ENCODE measurements around the gene RPL3. TPM values are rescaled to one million over a fixed set of nuclear protein-coding genes. Genes with fewer than 3 reads are reported as not detected.
"Not testable (repeated sequence)": the region's sequence is repeated elsewhere in the genome, so short reads cannot be mapped to it uniquely, and the experiment has no call there.

Gene RPL3
- total RNA-seq, 4 donors from 2014 or later = 909 to 2,069 (median 1,420) TPM

GRCh38 chr22:39344046-39344390 is 24.6 kb upstream of the RPL3 start:
- no peak overlapping the region for H3K4me3 ChIP-seq
- H3K27ac ChIP-seq = no peak overlapping the region
- H3K4me1 ChIP-seq = peaks cover 0 to 9% (median 1%) of the 10 kb centered on the region in 4 donors
- no peaks in the 10 kb centered on the region for H3K36me3 ChIP-seq
- in situ Hi-C loops (cut with MboI; ENCODE audit: low pct_ligation_motif_present in 1 of 4, low pct_unique_long_range_greater_than_20kb in 1 of 4, low sequenced_read_pairs in 3 of 4) = no loop called here
- peaks cover 15% of the 10 kb centered on the region for H3K27me3 ChIP-seq
- intact Hi-C loops (cut with DNase I; ENCODE audit: low total_unique reads) = no loop called here
- DNase-seq = no peak
- no peaks in the 10 kb centered on the region for H3K9me3 ChIP-seq
- 66 to 84% methylated on average over 8 of the region's 8 CpGs for WGBS, 2 donors (ENCODE audit: low coverage in 1 of 2)
- TF ChIP-seq POLR2AphosphoS5 (IDR thresholded peaks at IDR 0.05) = no peak
- no peak for TF ChIP-seq POLR2A (IDR thresholded peaks at IDR 0.05)
- TF ChIP-seq, protein P1, sequence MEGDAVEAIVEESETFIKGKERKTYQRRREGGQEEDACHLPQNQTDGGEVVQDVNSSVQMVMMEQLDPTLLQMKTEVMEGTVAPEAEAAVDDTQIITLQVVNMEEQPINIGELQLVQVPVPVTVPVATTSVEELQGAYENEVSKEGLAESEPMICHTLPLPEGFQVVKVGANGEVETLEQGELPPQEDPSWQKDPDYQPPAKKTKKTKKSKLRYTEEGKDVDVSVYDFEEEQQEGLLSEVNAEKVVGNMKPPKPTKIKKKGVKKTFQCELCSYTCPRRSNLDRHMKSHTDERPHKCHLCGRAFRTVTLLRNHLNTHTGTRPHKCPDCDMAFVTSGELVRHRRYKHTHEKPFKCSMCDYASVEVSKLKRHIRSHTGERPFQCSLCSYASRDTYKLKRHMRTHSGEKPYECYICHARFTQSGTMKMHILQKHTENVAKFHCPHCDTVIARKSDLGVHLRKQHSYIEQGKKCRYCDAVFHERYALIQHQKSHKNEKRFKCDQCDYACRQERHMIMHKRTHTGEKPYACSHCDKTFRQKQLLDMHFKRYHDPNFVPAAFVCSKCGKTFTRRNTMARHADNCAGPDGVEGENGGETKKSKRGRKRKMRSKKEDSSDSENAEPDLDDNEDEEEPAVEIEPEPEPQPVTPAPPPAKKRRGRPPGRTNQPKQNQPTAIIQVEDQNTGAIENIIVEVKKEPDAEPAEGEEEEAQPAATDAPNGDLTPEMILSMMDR (IDR thresholded peaks at IDR 0.05) = no peak
- TF ChIP-seq EP300 (IDR thresholded peaks at IDR 0.05; ENCODE audit: low read depth) = no peak

DNA sequence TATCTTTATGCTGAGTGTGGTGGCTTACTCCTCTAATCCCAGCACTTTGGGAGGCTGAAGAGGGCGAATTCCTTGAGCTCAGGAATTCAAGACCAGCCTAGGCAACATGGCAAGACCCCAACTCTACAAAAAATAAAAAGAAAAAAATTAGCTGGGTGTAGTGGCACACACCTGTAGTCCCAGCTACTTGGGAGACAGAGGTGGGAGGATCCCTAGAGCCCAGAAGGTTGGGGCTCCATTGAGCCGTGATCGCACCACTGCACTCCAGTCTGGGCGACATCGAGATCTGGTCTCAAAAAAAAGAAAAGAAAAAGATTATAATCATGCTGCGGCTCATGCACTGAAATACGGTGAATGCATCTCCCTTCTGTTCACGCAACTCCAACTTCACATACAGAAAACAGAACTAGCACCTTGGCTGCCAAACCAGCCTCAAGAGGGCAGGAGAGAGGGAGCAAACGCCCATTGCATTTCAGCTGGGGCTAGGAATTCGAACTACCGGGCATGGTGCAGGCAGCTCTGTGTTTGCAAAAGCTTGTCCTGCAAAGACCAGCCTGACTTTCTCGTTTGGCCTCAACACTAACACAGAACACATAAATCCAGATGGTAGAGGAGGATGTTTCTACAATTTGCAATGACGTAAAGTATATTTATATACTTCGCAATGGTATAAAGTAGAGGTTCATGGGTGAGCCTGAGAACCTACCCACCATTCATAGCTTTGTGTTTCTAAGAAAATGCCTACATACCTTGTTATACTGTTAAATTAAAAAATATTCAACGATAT is 24.0 kb upstream of the RPL3 start:
- no peak for TF ChIP-seq POLR2A (IDR thresholded peaks at IDR 0.05)
- TF ChIP-seq, protein P1 (IDR thresholded peaks at IDR 0.05) = peak; percentile 50 to 72 (median 59)
- in situ Hi-C loops (cut with MboI; ENCODE audit: low pct_ligation_motif_present in 1 of 4, low pct_unique_long_range_greater_than_20kb in 1 of 4, low sequenced_read_pairs in 3 of 4) (no loop called here), intact Hi-C loops (cut with DNase I; ENCODE audit: low total_unique reads) (no loop called here)
- Histone ChIP-seq H3K4me3 (no peak overlapping the region), H3K36me3 (no peaks in the 10 kb centered on the region), H3K9me3 (no peaks in the 10 kb centered on the region), H3K27ac (no peak overlapping the region), H3K4me1 (peaks cover 0 to 5% (median 0%) of the 10 kb centered on the region in 4 donors), H3K27me3 (peaks cover 9% of the 10 kb centered on the region)
- peak; percentile 66 for DNase-seq
- WGBS, 2 donors (ENCODE audit: low coverage in 1 of 2) = 21 to 53% methylated on average over 4 to 14 of the region's 15 CpGs

GRCh38 chr22:39341179-39341578 is 21.8 kb upstream of the RPL3 start:
- H3K27me3 ChIP-seq = peaks cover 9% of the 10 kb centered on the region
- H3K4me1 ChIP-seq = peaks cover 0 to 5% (median 0%) of the 10 kb centered on the region in 4 donors
- intact Hi-C loops (cut with DNase I; ENCODE audit: low total_unique reads) (no loop called here), in situ Hi-C loops (cut with MboI; ENCODE audit: low pct_ligation_motif_present in 1 of 4, low pct_unique_long_range_greater_than_20kb in 1 of 4, low sequenced_read_pairs in 3 of 4) (no loop called here)
- H3K36me3 ChIP-seq = no peaks in the 10 kb centered on the region
- DNase-seq = no peak
- no peaks in the 10 kb centered on the region for H3K9me3 ChIP-seq
- TF ChIP-seq, protein P1 (IDR thresholded peaks at IDR 0.05) = no peak
- TF ChIP-seq EP300 (IDR thresholded peaks at IDR 0.05; ENCODE audit: low read depth) = no peak
- no peak for TF ChIP-seq POLR2A (IDR thresholded peaks at IDR 0.05)
- TF ChIP-seq POLR2AphosphoS5 (IDR thresholded peaks at IDR 0.05) = no peak
- 92% methylated on average over 3 of the region's 3 CpGs; no CpG with 5 or more reads in 1 of the 2 donors for WGBS, 2 donors (ENCODE audit: low coverage in 1 of 2)
- no peak overlapping the region for H3K4me3 ChIP-seq
- H3K27ac ChIP-seq = no peak overlapping the region

GRCh38 chr22:39339775-39340174 is 20.4 kb upstream of the RPL3 start:
- H3K27ac ChIP-seq; H3K9me3 ChIP-seq; H3K4me3 ChIP-seq; H3K36me3 ChIP-seq; DNase-seq; intact Hi-C loops (cut with DNase I; ENCODE audit: low total_unique reads); H3K27me3 ChIP-seq; H3K4me1 ChIP-seq; in situ Hi-C loops (cut with MboI; ENCODE audit: low pct_ligation_motif_present in 1 of 4, low pct_unique_long_range_greater_than_20kb in 1 of 4, low sequenced_read_pairs in 3 of 4): not testable (repeated sequence)
- 82 to 84% methylated on average over 2 to 7 of the region's 7 CpGs for WGBS, 2 donors (ENCODE audit: low coverage in 1 of 2)

- no peaks in the 10 kb centered on the region for H3K9me3 ChIP-seq
- H3K27ac ChIP-seq = no peak overlapping the region
- no peak for DNase-seq
- intact Hi-C loops (cut with DNase I; ENCODE audit: low total_unique reads) (no loop called here), in situ Hi-C loops (cut with MboI; ENCODE audit: low pct_ligation_motif_present in 1 of 4, low pct_unique_long_range_greater_than_20kb in 1 of 4, low sequenced_read_pairs in 3 of 4) (no loop called here)
- no peak overlapping the region for H3K4me3 ChIP-seq
- no peaks in the 10 kb centered on the region for H3K4me1 ChIP-seq
- WGBS, 2 donors (ENCODE audit: low coverage in 1 of 2) = 62 to 82% methylated on average over 2 to 5 of the region's 5 CpGs
- no peaks in the 10 kb centered on the region for H3K27me3 ChIP-seq
- no peak for TF ChIP-seq POLR2A (IDR thresholded peaks at IDR 0.05)
- TF ChIP-seq POLR2AphosphoS5 (IDR thresholded peaks at IDR 0.05) = no peak
- no peak for TF ChIP-seq EP300 (IDR thresholded peaks at IDR 0.05; ENCODE audit: low read depth)
- TF ChIP-seq, protein P1 (IDR thresholded peaks at IDR 0.05) = no peak
- H3K36me3 ChIP-seq = no peaks in the 10 kb centered on the region
Observed at GRCh38 chr22:39336411-39336810, 17.0 kb upstream of the RPL3 start.

Data from transverse colon (tissue), 4 donors.